ENCODE measurements around the gene TMEFF1.

Gene TMEFF1

GRCh38 chr9:100619194-100619593, 146.2 kb downstream of the TMEFF1 start:
- DNase-seq (ENCODE audit: low read depth): no peak

- no peak for DNase-seq (ENCODE audit: low read depth)
Observed at GRCh38 chr9:100619665-100620064, 146.7 kb downstream of the TMEFF1 start.

- no peak for DNase-seq (ENCODE audit: low read depth)
Observed at GRCh38 chr9:100623969-100624368, 151.0 kb downstream of the TMEFF1 start.

DNA sequence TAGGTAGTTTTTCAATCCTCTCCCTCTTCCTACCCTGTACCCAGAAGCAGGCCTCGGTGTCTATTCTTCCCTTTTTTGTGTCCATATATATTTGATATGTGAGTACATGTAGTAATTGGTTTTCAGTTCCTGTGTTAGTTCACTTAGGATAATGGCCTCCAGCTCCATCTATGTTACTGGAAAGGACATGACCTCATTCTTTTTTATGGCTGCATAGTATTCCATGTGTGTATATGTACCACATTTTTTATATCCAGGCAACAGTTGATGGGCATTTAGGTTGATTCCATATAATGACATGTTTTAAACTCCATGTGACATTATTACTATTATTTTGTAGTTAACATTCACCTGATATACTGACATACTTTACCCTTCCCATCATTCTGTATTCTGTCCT, 154.0 kb downstream of the TMEFF1 start:
- no peak for DNase-seq (ENCODE audit: low read depth)
